MCF 10A (cell line): ENCODE data around the gene SERPINA9. TPM values are rescaled to one million over a fixed set of nuclear protein-coding genes. Genes with fewer than 3 reads are reported as not detected.

ENCODE experiments used
- BruUV-seq: library from RNA; stranded (reverse); fragments of 400-500 nt; replicated peaks from 2 replicates; lab custom pipeline; 2021; lab: Mats Ljungman, UMichigan
- CTCF ChIA-PET: fragments of 300-600 bp; sonication (Branson Sonifier 250); formaldehyde crosslinking; extraction: SDS; loops from one replicate; lab custom pipeline; 2021; ENCODE audit warnings: antibody characterized with exemption, inconsistent platforms; lab: Yijun Ruan, JAX
- POLR2A ChIA-PET: fragments of 300-600, 350-650 bp; sonication (Branson Sonifier 250); formaldehyde crosslinking; extraction: SDS; loops from one replicate; lab custom pipeline; 2020; ENCODE audit warnings: antibody characterized with exemption, inconsistent platforms; lab: Yijun Ruan, JAX
- DNase-seq: peaks from one replicate; pipeline ENCODE4 v3.0.0-alpha.2; 2018; ENCODE audit not compliant: unreplicated experiment
- H3K27ac Mint-ChIP-seq: one replicate; pipeline ENCODE4 v1.8.0; 2022; ENCODE audit warnings: mild to moderate bottlenecking, low read depth, mixed read lengths; ENCODE audit not compliant: unreplicated experiment
- H3K27me3 Mint-ChIP-seq: one replicate; pipeline ENCODE4 v1.8.0; 2022; ENCODE audit warnings: mixed read lengths; ENCODE audit not compliant: insufficient read depth, unreplicated experiment
- H3K36me3 Mint-ChIP-seq: one replicate; pipeline ENCODE4 v1.8.0; 2022; ENCODE audit warnings: mild to moderate bottlenecking, moderate library complexity, mixed read lengths; ENCODE audit not compliant: insufficient read depth, unreplicated experiment
- H3K4me1 Mint-ChIP-seq: one replicate; pipeline ENCODE4 v1.8.0; 2022; ENCODE audit warnings: mixed read lengths; ENCODE audit not compliant: insufficient read depth, unreplicated experiment
- H3K4me3 Mint-ChIP-seq: one replicate; pipeline ENCODE4 v1.8.0; 2022; ENCODE audit warnings: mild to moderate bottlenecking, moderate library complexity, mixed read lengths; ENCODE audit not compliant: unreplicated experiment
- H3K9me3 Mint-ChIP-seq: one replicate; pipeline ENCODE4 v1.8.0; 2022; ENCODE audit warnings: mixed read lengths; ENCODE audit not compliant: unreplicated experiment
- intact Hi-C: fragments of 100-400 bp; cut with micrococcal nuclease; formaldehyde crosslinking; loops from 2 replicates; pipeline ENCODE4 v1.14.1; 2022
- total RNA-seq: library from RNA; stranded (reverse); gene quantifications from 2 replicates; pipeline ENCODE4 v1.2.3, GENCODE V29; 2022
- TF ChIP-seq, protein P1 (sequence below): fragments of 200-600 bp; IDR thresholded peaks from one replicate; pipeline ENCODE4 v1.8.0; 2022; ENCODE audit warnings: antibody characterized with exemption, mild to moderate bottlenecking; ENCODE audit not compliant: unreplicated experiment

SERPINA9 gene
- total RNA-seq, 1 experiment from 2014 or later, result not detected

GRCh38 chr14:94451091-94451771 lies 24.8 kb downstream of the SERPINA9 start:
- no peak for DNase-seq
- Mint-ChIP-seq H3K27ac (no peak overlapping the region), H3K27me3 (peaks cover 68% of the 10 kb centered on the region), H3K4me3 (no peak overlapping the region), H3K4me1 (no peaks in the 10 kb centered on the region), H3K36me3 (no peaks in the 10 kb centered on the region), H3K9me3 (no peaks in the 10 kb centered on the region)
- TF ChIP-seq, protein P1, sequence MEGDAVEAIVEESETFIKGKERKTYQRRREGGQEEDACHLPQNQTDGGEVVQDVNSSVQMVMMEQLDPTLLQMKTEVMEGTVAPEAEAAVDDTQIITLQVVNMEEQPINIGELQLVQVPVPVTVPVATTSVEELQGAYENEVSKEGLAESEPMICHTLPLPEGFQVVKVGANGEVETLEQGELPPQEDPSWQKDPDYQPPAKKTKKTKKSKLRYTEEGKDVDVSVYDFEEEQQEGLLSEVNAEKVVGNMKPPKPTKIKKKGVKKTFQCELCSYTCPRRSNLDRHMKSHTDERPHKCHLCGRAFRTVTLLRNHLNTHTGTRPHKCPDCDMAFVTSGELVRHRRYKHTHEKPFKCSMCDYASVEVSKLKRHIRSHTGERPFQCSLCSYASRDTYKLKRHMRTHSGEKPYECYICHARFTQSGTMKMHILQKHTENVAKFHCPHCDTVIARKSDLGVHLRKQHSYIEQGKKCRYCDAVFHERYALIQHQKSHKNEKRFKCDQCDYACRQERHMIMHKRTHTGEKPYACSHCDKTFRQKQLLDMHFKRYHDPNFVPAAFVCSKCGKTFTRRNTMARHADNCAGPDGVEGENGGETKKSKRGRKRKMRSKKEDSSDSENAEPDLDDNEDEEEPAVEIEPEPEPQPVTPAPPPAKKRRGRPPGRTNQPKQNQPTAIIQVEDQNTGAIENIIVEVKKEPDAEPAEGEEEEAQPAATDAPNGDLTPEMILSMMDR, result no peak
- intact Hi-C loops, result no loop called here
- POLR2A ChIA-PET, result no interaction called here
- CTCF ChIA-PET, result interaction anchor here (1.5 kb wide), 1 partner anchor 35 kb away, joined by 4 read pairs; no protein-coding TSS in a partner anchor
- no TSS peak for BruUV-seq

GRCh38 chr14:94450722-94451090 lies 25.3 kb downstream of the SERPINA9 start:
- H3K4me3 Mint-ChIP-seq, result no peak overlapping the region
- no peaks in the 10 kb centered on the region for H3K4me1 Mint-ChIP-seq
- ChIA-PET CTCF (interaction anchor here (1.5 kb wide), 1 partner anchor 36 kb away, joined by 4 read pairs; no protein-coding TSS in a partner anchor), POLR2A (no interaction called here)
- H3K36me3 Mint-ChIP-seq, result no peaks in the 10 kb centered on the region
- H3K27me3 Mint-ChIP-seq, result peaks cover 68% of the 10 kb centered on the region
- TF ChIP-seq, protein P1, result no peak
- H3K27ac Mint-ChIP-seq, result no peak overlapping the region
- no peaks in the 10 kb centered on the region for H3K9me3 Mint-ChIP-seq
- intact Hi-C loops, result no loop called here
- no peak for DNase-seq
- no TSS peak for BruUV-seq

DNA sequence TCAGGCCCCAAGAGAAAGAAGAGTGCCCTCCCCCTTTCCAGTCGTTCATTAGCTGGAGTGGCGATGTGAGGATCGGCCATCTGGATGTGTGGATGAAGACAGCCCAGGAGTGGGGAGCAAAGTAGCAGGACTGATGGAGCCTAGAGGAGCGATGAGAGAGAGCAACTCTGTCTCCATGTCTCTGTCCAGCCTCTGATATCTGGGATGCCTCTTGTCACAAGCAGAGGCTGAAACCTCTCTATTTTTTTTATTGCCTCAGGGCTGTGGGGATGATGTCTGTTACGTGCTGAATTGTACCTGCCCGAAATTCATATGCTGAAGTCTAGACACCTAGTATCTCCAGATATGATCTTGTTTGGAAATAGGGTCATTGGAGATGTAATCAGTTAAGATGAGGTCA lies 26.1 kb downstream of the SERPINA9 start:
- ChIA-PET CTCF (interaction anchor here (0.7 to 0.9 kb wide), 2 partner anchors 36 to 776 kb away, joined by 3 to 5 read pairs; no protein-coding TSS in a partner anchor), POLR2A (no interaction called here)
- no TSS peak for BruUV-seq
- intact Hi-C loops, result no loop called here
- Mint-ChIP-seq H3K4me3 (no peak overlapping the region), H3K9me3 (no peaks in the 10 kb centered on the region), H3K4me1 (no peaks in the 10 kb centered on the region), H3K27me3 (peaks cover 61% of the 10 kb centered on the region), H3K36me3 (no peaks in the 10 kb centered on the region), H3K27ac (no peak overlapping the region)
- TF ChIP-seq, protein P1, result no peak
- DNase-seq, result no peak

DNA sequence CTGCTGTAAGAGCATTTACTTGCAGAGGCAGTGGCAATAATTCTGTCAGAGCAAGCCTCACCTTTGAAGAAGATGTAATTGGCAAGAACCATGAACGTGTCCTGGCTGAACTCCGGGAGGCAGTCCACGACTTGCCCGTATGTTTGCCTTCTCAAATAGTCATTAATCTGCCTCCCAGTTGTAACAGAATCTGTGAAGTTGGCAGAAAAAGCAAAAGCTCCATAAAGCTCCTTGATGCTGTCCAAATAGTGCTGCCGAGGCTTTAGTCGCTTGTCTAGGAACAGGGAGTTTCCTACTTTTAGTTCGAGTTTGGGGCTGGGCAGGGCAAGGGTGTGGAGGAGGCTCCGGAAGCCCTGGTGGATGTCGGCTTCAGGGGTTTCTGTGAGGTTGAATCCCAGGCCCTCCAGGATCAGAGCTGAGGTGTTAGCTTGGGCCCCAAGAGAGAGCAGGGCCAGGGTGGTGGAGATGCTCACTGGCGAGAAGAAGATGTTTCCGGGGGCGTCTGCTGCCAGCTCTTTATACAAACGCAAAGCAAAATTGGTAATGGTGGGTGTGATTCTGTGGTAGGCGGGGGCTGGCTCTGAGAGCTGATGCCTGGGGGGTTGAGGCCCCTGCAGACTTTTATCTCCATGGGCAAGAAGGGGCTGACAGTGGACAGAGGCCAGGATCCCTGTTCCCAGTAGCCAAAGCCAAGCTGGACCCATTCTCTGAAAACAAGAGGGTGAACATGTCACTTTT lies 27.8 kb downstream of the SERPINA9 start:
- Mint-ChIP-seq H3K27ac (no peak overlapping the region), H3K36me3 (no peaks in the 10 kb centered on the region), H3K9me3 (no peaks in the 10 kb centered on the region), H3K4me1 (no peaks in the 10 kb centered on the region), H3K27me3 (peaks cover 44% of the 10 kb centered on the region), H3K4me3 (no peak overlapping the region)
- POLR2A ChIA-PET, result interaction anchor here (0.6 kb wide), 1 partner anchor 275 kb away, joined by 3 read pairs; no protein-coding TSS in a partner anchor
- no peak for DNase-seq
- BruUV-seq, result no TSS peak
- CTCF ChIA-PET, result interaction anchor here (0.6 to 1.6 kb wide), 4 partner anchors 15 to 258 kb away, joined by 4 to 10 read pairs (median 5); no protein-coding TSS in a partner anchor
- intact Hi-C loops, result no loop called here
- TF ChIP-seq, protein P1, result no peak
